ENCODE data around the gene CAPZB. TPM values are rescaled to one million over a fixed set of nuclear protein-coding genes. Genes with fewer than 3 reads are reported as not detected.

CAPZB gene
- total RNA-seq, 1 experiment from 2014 or later, result 348 TPM

DNA sequence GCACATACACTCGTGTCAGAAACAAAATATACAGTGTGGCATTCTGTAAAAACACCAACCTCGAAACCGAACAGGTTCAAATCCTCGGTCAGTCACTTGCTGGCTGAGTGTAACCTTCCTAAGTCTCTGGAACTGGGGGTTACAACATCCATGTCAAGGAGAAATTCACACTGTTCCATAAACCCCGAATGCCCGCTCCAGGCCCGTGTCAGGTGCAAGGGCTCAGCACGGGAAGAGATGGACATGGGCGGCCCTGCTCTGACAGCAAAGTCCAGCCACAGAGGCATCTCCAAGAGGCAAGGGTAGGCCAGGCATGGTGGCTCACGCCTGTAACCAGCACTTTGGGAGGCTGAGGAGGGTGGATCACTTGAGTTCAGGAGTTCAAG lies 93.8 kb downstream of the CAPZB start:
- TF ChIP-seq, protein P1, sequence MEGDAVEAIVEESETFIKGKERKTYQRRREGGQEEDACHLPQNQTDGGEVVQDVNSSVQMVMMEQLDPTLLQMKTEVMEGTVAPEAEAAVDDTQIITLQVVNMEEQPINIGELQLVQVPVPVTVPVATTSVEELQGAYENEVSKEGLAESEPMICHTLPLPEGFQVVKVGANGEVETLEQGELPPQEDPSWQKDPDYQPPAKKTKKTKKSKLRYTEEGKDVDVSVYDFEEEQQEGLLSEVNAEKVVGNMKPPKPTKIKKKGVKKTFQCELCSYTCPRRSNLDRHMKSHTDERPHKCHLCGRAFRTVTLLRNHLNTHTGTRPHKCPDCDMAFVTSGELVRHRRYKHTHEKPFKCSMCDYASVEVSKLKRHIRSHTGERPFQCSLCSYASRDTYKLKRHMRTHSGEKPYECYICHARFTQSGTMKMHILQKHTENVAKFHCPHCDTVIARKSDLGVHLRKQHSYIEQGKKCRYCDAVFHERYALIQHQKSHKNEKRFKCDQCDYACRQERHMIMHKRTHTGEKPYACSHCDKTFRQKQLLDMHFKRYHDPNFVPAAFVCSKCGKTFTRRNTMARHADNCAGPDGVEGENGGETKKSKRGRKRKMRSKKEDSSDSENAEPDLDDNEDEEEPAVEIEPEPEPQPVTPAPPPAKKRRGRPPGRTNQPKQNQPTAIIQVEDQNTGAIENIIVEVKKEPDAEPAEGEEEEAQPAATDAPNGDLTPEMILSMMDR (conservative IDR thresholded peaks at IDR 0.05), result peak; percentile 8; the same call in 1 of the 3 replicates
- Histone ChIP-seq H3T11ph (ENCODE audit: low read length) (no peak overlapping the region), H2AK5ac (ENCODE audit: insufficient read length, low read length) (no peak overlapping the region), H4K20me1 (ENCODE audit: control insufficient read depth, insufficient read depth, insufficient read length) (peaks cover 3% of the 10 kb centered on the region), H4K91ac (ENCODE audit: insufficient read length, low read depth, low read length) (no peak overlapping the region), H3K4me1 (ENCODE audit: insufficient read depth, low read length) (no peaks in the 10 kb centered on the region), H3K56ac (ENCODE audit: insufficient read length, low read depth, low read length) (no peak overlapping the region), H2BK12ac (ENCODE audit: insufficient read length, low read depth, low read length) (no peak overlapping the region), H4K5ac (ENCODE audit: insufficient read length, low read depth, low read length) (no peak overlapping the region), H3K9me3 (ENCODE audit: control insufficient read depth, low read depth, low read length) (no peaks in the 10 kb centered on the region), H3K23ac (ENCODE audit: insufficient read length, low read depth, low read length) (no peak overlapping the region), H2AFZ (ENCODE audit: low read length) (no peak overlapping the region), H3K18ac (ENCODE audit: insufficient read length, low read depth, low read length) (no peak overlapping the region), H4K8ac (replicated peaks; ENCODE audit: insufficient read length, low read depth, low read length) (no peak overlapping the region), H3K79me2 (ENCODE audit: insufficient read depth, low read length) (peaks cover 18% of the 10 kb centered on the region), H2BK120ac (ENCODE audit: low read depth, low read length, poor library complexity, severe bottlenecking) (no peak overlapping the region), H3K9ac (ENCODE audit: extremely low read depth, insufficient read length, low read length) (no peak overlapping the region), H3K14ac (ENCODE audit: insufficient read depth, low read length) (no peak overlapping the region), H2BK15ac (ENCODE audit: low read depth, low read length) (no peak overlapping the region), H2BK5ac (ENCODE audit: insufficient read length, low read length) (no peak overlapping the region), H3K79me1 (ENCODE audit: insufficient read depth, low read depth, low read length, poor library complexity, severe bottlenecking) (peaks cover 16% of the 10 kb centered on the region), H3K4me2 (ENCODE audit: insufficient read depth, insufficient read length, low read length) (no peak overlapping the region), H3K23me2 (ENCODE audit: insufficient read length, low read depth, low read length, poor library complexity, severe bottlenecking) (no peaks in the 10 kb centered on the region), H3K27ac (ENCODE audit: insufficient read length, low read depth, low read length) (no peak overlapping the region), H3K4ac (ENCODE audit: low read depth, low read length) (no peak overlapping the region), H3K27me3 (ENCODE audit: insufficient read depth, low read length) (no peaks in the 10 kb centered on the region), H2BK20ac (ENCODE audit: low read depth, low read length, poor library complexity, severe bottlenecking) (no peak overlapping the region)
- no peaks in the 10 kb centered on the region for H3K9me3 Mint-ChIP-seq
- H3K4me3 Mint-ChIP-seq, result no peak overlapping the region
- peaks cover 0 to 8% (median 1%) of the 10 kb centered on the region in 3 experiments; a peak in 3 of 7 replicates for H3K36me3 Mint-ChIP-seq (ENCODE audit: insufficient read depth in 1 of 3, low read depth in 3 of 3)
- no peak for DNase-seq
- peaks cover 17 to 34% of the 10 kb centered on the region in 2 experiments for H3K4me1 Mint-ChIP-seq
- H3K27me3 Mint-ChIP-seq (ENCODE audit: low read depth), result no peaks in the 10 kb centered on the region
- WGBS (ENCODE audit: extremely low coverage, insufficient read length, low lambda C conversion rate), result no CpG with 5 or more reads among the region's 10 CpGs
- peak overlapping the region in 1 of 3 experiments; percentile 42; a peak in 1 of 7 replicates for H3K27ac Mint-ChIP-seq

Data from H9 (cell line).